ENCODE data around the gene PAX5.

Gene PAX5

GRCh38 chr9:36854034-36854433 is 180.0 kb downstream of the PAX5 start:
- H3K9ac ChIP-seq (ENCODE audit: low read length in 2 of 2), result no peak overlapping the region
- H3K27me3 ChIP-seq (ENCODE audit: control insufficient read depth in 1 of 2, insufficient read depth in 2 of 2, low read length in 2 of 2), result peaks cover 4 to 13% of the 10 kb centered on the region in 2 donors
- H3K4me1 ChIP-seq (ENCODE audit: control insufficient read depth, insufficient read depth, low read length), result no peaks in the 10 kb centered on the region
- no peak overlapping the region for H3K27ac ChIP-seq (ENCODE audit: low read length)
- no peak overlapping the region for H3K4me3 ChIP-seq (ENCODE audit: low read length in 2 of 2)
- no peaks in the 10 kb centered on the region for H3K36me3 ChIP-seq (ENCODE audit: control insufficient read depth in 2 of 2, insufficient read depth in 2 of 2, low read length in 2 of 2)
- no peaks in the 10 kb centered on the region for H3K9me3 ChIP-seq (ENCODE audit: control insufficient read depth in 2 of 2, low read length in 2 of 2)

- Histone ChIP-seq H3K9ac (ENCODE audit: low read length in 2 of 2) (no peak overlapping the region), H3K27me3 (ENCODE audit: control insufficient read depth in 1 of 2, insufficient read depth in 2 of 2, low read length in 2 of 2) (peaks cover 9 to 11% of the 10 kb centered on the region in 2 donors), H3K4me3 (ENCODE audit: low read length in 2 of 2) (no peak overlapping the region), H3K4me1 (ENCODE audit: control insufficient read depth, insufficient read depth, low read length) (no peaks in the 10 kb centered on the region), H3K27ac (ENCODE audit: low read length) (no peak overlapping the region), H3K36me3 (ENCODE audit: control insufficient read depth in 2 of 2, insufficient read depth in 2 of 2, low read length in 2 of 2) (no peaks in the 10 kb centered on the region), H3K9me3 (ENCODE audit: control insufficient read depth in 2 of 2, low read length in 2 of 2) (no peaks in the 10 kb centered on the region)
Measured at GRCh38 chr9:36853233-36853632, 180.8 kb downstream of the PAX5 start.

- Histone ChIP-seq H3K27ac (ENCODE audit: low read length) (no peak overlapping the region), H3K9ac (ENCODE audit: low read length in 2 of 2) (no peak overlapping the region), H3K4me3 (ENCODE audit: low read length in 2 of 2) (no peak overlapping the region), H3K4me1 (ENCODE audit: control insufficient read depth, insufficient read depth, low read length) (no peaks in the 10 kb centered on the region), H3K9me3 (ENCODE audit: control insufficient read depth in 2 of 2, low read length in 2 of 2) (no peaks in the 10 kb centered on the region), H3K27me3 (ENCODE audit: control insufficient read depth in 1 of 2, insufficient read depth in 2 of 2, low read length in 2 of 2) (peaks cover 11 to 12% of the 10 kb centered on the region in 2 donors), H3K36me3 (ENCODE audit: control insufficient read depth in 2 of 2, insufficient read depth in 2 of 2, low read length in 2 of 2) (no peaks in the 10 kb centered on the region)
Measured at GRCh38 chr9:36849943-36850342, 184.1 kb downstream of the PAX5 start.

- Histone ChIP-seq H3K4me1 (ENCODE audit: control insufficient read depth, insufficient read depth, low read length) (no peaks in the 10 kb centered on the region), H3K27ac (ENCODE audit: low read length) (no peak overlapping the region), H3K9me3 (ENCODE audit: control insufficient read depth in 2 of 2, low read length in 2 of 2) (no peaks in the 10 kb centered on the region), H3K9ac (ENCODE audit: low read length in 2 of 2) (no peak overlapping the region), H3K27me3 (ENCODE audit: control insufficient read depth in 1 of 2, insufficient read depth in 2 of 2, low read length in 2 of 2) (peaks cover 7 to 12% of the 10 kb centered on the region in 2 donors), H3K4me3 (ENCODE audit: low read length in 2 of 2) (no peak overlapping the region), H3K36me3 (ENCODE audit: control insufficient read depth in 2 of 2, insufficient read depth in 2 of 2, low read length in 2 of 2) (no peaks in the 10 kb centered on the region)
Measured at GRCh38 chr9:36848946-36849345, 185.1 kb downstream of the PAX5 start.

- Histone ChIP-seq H3K36me3 (ENCODE audit: control insufficient read depth in 2 of 2, insufficient read depth in 2 of 2, low read length in 2 of 2) (no peaks in the 10 kb centered on the region), H3K4me1 (ENCODE audit: control insufficient read depth, insufficient read depth, low read length) (no peaks in the 10 kb centered on the region), H3K4me3 (ENCODE audit: low read length in 2 of 2) (no peak overlapping the region), H3K9me3 (ENCODE audit: control insufficient read depth in 2 of 2, low read length in 2 of 2) (no peaks in the 10 kb centered on the region), H3K27me3 (ENCODE audit: control insufficient read depth in 1 of 2, insufficient read depth in 2 of 2, low read length in 2 of 2) (peaks cover 7 to 12% of the 10 kb centered on the region in 2 donors), H3K27ac (ENCODE audit: low read length) (no peak overlapping the region), H3K9ac (ENCODE audit: low read length in 2 of 2) (no peak overlapping the region)
Measured at GRCh38 chr9:36847781-36848673, 186.0 kb downstream of the PAX5 start.

- Histone ChIP-seq H3K27ac (ENCODE audit: low read length) (no peak overlapping the region), H3K36me3 (ENCODE audit: control insufficient read depth in 2 of 2, insufficient read depth in 2 of 2, low read length in 2 of 2) (no peaks in the 10 kb centered on the region), H3K4me1 (ENCODE audit: control insufficient read depth, insufficient read depth, low read length) (no peaks in the 10 kb centered on the region), H3K27me3 (ENCODE audit: control insufficient read depth in 1 of 2, insufficient read depth in 2 of 2, low read length in 2 of 2) (peaks cover 11 to 12% of the 10 kb centered on the region in 2 donors), H3K4me3 (ENCODE audit: low read length in 2 of 2) (no peak overlapping the region), H3K9me3 (ENCODE audit: control insufficient read depth in 2 of 2, low read length in 2 of 2) (no peaks in the 10 kb centered on the region), H3K9ac (ENCODE audit: low read length in 2 of 2) (no peak overlapping the region)
Measured at GRCh38 chr9:36846621-36847020, 187.4 kb downstream of the PAX5 start.

- H3K36me3 ChIP-seq (ENCODE audit: control insufficient read depth in 2 of 2, insufficient read depth in 2 of 2, low read length in 2 of 2), result no peaks in the 10 kb centered on the region
- H3K4me1 ChIP-seq (ENCODE audit: control insufficient read depth, insufficient read depth, low read length), result no peaks in the 10 kb centered on the region
- H3K4me3 ChIP-seq (ENCODE audit: low read length in 2 of 2), result no peak overlapping the region
- H3K27ac ChIP-seq (ENCODE audit: low read length), result no peak overlapping the region
- no peak overlapping the region for H3K9ac ChIP-seq (ENCODE audit: low read length in 2 of 2)
- H3K27me3 ChIP-seq (ENCODE audit: control insufficient read depth in 1 of 2, insufficient read depth in 2 of 2, low read length in 2 of 2), result peaks cover 11 to 12% of the 10 kb centered on the region in 2 donors
- no peaks in the 10 kb centered on the region for H3K9me3 ChIP-seq (ENCODE audit: control insufficient read depth in 2 of 2, low read length in 2 of 2)
Measured at GRCh38 chr9:36845844-36846243, 188.2 kb downstream of the PAX5 start.

- Histone ChIP-seq H3K27ac (ENCODE audit: low read length) (no peak overlapping the region), H3K36me3 (ENCODE audit: control insufficient read depth in 2 of 2, insufficient read depth in 2 of 2, low read length in 2 of 2) (no peaks in the 10 kb centered on the region), H3K9me3 (ENCODE audit: control insufficient read depth in 2 of 2, low read length in 2 of 2) (no peaks in the 10 kb centered on the region), H3K27me3 (ENCODE audit: control insufficient read depth in 1 of 2, insufficient read depth in 2 of 2, low read length in 2 of 2) (peaks cover 11 to 12% of the 10 kb centered on the region in 2 donors), H3K4me3 (ENCODE audit: low read length in 2 of 2) (no peak overlapping the region), H3K9ac (ENCODE audit: low read length in 2 of 2) (no peak overlapping the region), H3K4me1 (ENCODE audit: control insufficient read depth, insufficient read depth, low read length) (no peaks in the 10 kb centered on the region)
Measured at GRCh38 chr9:36844961-36845360, 189.1 kb downstream of the PAX5 start.

GRCh38 chr9:36843964-36844363 is 190.1 kb downstream of the PAX5 start:
- H3K27ac ChIP-seq (ENCODE audit: low read length), result no peak overlapping the region
- no peak overlapping the region for H3K9ac ChIP-seq (ENCODE audit: low read length in 2 of 2)
- no peaks in the 10 kb centered on the region for H3K4me1 ChIP-seq (ENCODE audit: control insufficient read depth, insufficient read depth, low read length)
- H3K4me3 ChIP-seq (ENCODE audit: low read length in 2 of 2), result no peak overlapping the region
- peaks cover 11% of the 10 kb centered on the region in 2 donors for H3K27me3 ChIP-seq (ENCODE audit: control insufficient read depth in 1 of 2, insufficient read depth in 2 of 2, low read length in 2 of 2)
- no peaks in the 10 kb centered on the region for H3K9me3 ChIP-seq (ENCODE audit: control insufficient read depth in 2 of 2, low read length in 2 of 2)
- H3K36me3 ChIP-seq (ENCODE audit: control insufficient read depth in 2 of 2, insufficient read depth in 2 of 2, low read length in 2 of 2), result no peaks in the 10 kb centered on the region

- Histone ChIP-seq H3K36me3 (ENCODE audit: control insufficient read depth in 2 of 2, insufficient read depth in 2 of 2, low read length in 2 of 2) (no peaks in the 10 kb centered on the region), H3K4me3 (ENCODE audit: low read length in 2 of 2) (no peak overlapping the region), H3K9me3 (ENCODE audit: control insufficient read depth in 2 of 2, low read length in 2 of 2) (no peaks in the 10 kb centered on the region), H3K4me1 (ENCODE audit: control insufficient read depth, insufficient read depth, low read length) (no peaks in the 10 kb centered on the region), H3K9ac (ENCODE audit: low read length in 2 of 2) (no peak overlapping the region), H3K27me3 (ENCODE audit: control insufficient read depth in 1 of 2, insufficient read depth in 2 of 2, low read length in 2 of 2) (peaks cover 7 to 11% of the 10 kb centered on the region in 2 donors), H3K27ac (ENCODE audit: low read length) (no peak overlapping the region)
Measured at GRCh38 chr9:36842560-36843530, 191.2 kb downstream of the PAX5 start.
